Activated CD4-positive, alpha-beta memory T cell treated with anti-CD3 and anti-CD28 coated beads for 36 hours (primary cell): ENCODE data around the gene HLA-DMB. TPM values are rescaled to one million over a fixed set of nuclear protein-coding genes. Genes with fewer than 3 reads are reported as not detected.

ENCODE experiments used
- CTCF ChIA-PET: fragments of 350-600 bp; sonication (Branson Sonifier 250); formaldehyde crosslinking; loops from one replicate; lab custom pipeline; 2021; ENCODE audit warnings: antibody characterized with exemption, inconsistent platforms; lab: Charles Lee
- POLR2A ChIA-PET: fragments of 350-600 bp; sonication (Branson Sonifier 250); formaldehyde crosslinking; loops from one replicate; lab custom pipeline; 2021; ENCODE audit warnings: antibody characterized with exemption; lab: Charles Lee
- DNase-seq: peaks from one replicate; pipeline ENCODE4 v3.0.0-alpha.2; 2020
- H3K27ac Mint-ChIP-seq: one replicate; pipeline ENCODE4 v1.8.0; 2021; ENCODE audit warnings: mixed read lengths
- H3K27me3 Mint-ChIP-seq: one replicate; pipeline ENCODE4 v1.8.0; 2021; ENCODE audit warnings: mixed read lengths
- H3K36me3 Mint-ChIP-seq: one replicate; pipeline ENCODE4 v1.8.0; 2021; ENCODE audit warnings: mixed read lengths
- H3K4me1 Mint-ChIP-seq: one replicate; pipeline ENCODE4 v1.8.0; 2021; ENCODE audit warnings: low read depth, mixed read lengths
- H3K4me3 Mint-ChIP-seq: one replicate; pipeline ENCODE4 v1.8.0; 2021; ENCODE audit warnings: mild to moderate bottlenecking, mixed read lengths
- H3K9me3 Mint-ChIP-seq: one replicate; pipeline ENCODE4 v1.8.0; 2021; ENCODE audit warnings: mixed read lengths
- intact Hi-C: fragments of 100-400 bp; cut with micrococcal nuclease; formaldehyde crosslinking; loops from one replicate; pipeline ENCODE4 v1.15.1; 2023
- total RNA-seq, 2 experiments: library from RNA; stranded (reverse); gene quantifications; one replicate each; pipeline ENCODE4 v1.2.3, GENCODE V29; 2021

Gene HLA-DMB
- total RNA-seq: 1 to 10 TPM; 1.6 to 1.9 TPM

DNA sequence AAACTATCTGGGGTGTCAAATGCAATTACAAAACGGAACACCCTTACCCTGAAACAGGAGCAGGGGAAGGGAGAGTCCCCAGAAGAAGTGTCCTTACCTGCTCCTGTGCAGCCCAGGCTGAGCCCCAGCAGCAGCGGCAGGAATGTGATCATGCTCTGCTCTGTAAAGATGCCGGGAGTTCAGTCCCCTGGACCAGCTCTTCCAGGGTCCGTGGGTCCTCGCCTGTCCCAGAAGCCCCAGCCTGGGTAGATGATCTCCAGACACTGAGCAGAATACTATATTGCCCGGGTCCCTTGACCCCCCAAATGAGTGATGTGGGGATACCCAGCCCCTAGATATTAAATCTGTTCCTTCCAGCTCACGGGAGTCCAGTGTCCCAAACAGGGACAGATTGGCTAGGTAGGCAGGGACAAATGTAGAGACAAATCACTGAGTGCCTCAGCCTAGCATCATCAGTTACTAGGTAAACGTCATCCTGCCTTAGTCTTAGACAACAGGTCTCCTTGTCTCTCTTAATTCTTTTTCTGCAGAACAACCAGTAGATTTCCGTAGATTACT lies at the start of gene HLA-DMB:
Gene HLA-DMB (minus strand): TSS at position 373 of the 558 bp plus-strand sequence. CDS start 221 bp downstream, at position 152.
- POLR2A ChIA-PET: interaction anchor here (0.6 to 5.4 kb wide), 5 partner anchors 13 to 44 kb away, joined by 3 to 59 read pairs (median 9); partner anchors contain the start of genes BRD2 and HLA-DMA
- Mint-ChIP-seq H3K27me3 (no peaks in the 10 kb centered on the region), H3K36me3 (no peaks in the 10 kb centered on the region), H3K9me3 (peaks cover 3% of the 10 kb centered on the region), H3K4me1 (peaks cover 59% of the 10 kb centered on the region), H3K27ac (peak within 1 kb of the TSS; percentile 87), H3K4me3 (peak within 1 kb of the TSS; percentile 77)
- intact Hi-C loops: loop anchor here (1.0 to 5.0 kb wide), 4 partner anchors 13 to 48 kb away; partner anchors contain the start of genes BRD2 and HLA-DMA
- DNase-seq: peak; percentile 52
- CTCF ChIA-PET: interaction anchor here (0.9 to 13.1 kb wide), 13 partner anchors 8 to 308 kb away, joined by 3 to 384 read pairs (median 9); partner anchors contain the start of genes BRD2, HLA-DMA and TAP2

DNA sequence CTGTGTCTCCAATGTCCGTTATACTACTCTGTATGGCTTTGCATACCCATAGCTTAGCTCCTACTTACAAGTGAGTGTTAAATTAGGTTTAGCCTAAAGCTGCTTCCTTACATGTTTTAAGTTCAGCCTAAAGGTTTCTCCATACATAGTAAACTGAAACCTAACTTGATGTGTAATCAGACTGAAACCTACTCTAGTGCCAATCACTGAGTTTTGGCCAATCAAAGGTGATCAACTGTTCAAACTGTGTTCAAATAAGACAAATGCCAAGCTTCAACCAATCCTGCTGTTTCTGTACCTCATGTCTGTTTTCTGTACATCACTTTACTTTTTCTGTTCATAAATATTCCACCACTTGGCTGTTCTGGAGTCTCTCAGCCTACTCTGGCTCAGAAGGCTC lies 48.5 kb upstream of the HLA-DMB start:
- ChIA-PET POLR2A (interaction anchor here (1.0 kb wide), 1 partner anchor 55 kb away, joined by 3 read pairs; no protein-coding TSS in a partner anchor), CTCF (interaction anchor here (0.7 to 11.6 kb wide), 8 partner anchors 20 to 151 kb away, joined by 3 to 384 read pairs (median 4); partner anchors contain the start of genes BRD2, HLA-DMB and TAP2)
- Mint-ChIP-seq H3K27ac (no peak overlapping the region), H3K36me3 (no peaks in the 10 kb centered on the region), H3K9me3 (no peaks in the 10 kb centered on the region), H3K4me1 (peaks cover 8% of the 10 kb centered on the region), H3K27me3 (peaks cover 2% of the 10 kb centered on the region), H3K4me3 (no peak overlapping the region)
- intact Hi-C loops: no loop called here
- no peak for DNase-seq

DNA sequence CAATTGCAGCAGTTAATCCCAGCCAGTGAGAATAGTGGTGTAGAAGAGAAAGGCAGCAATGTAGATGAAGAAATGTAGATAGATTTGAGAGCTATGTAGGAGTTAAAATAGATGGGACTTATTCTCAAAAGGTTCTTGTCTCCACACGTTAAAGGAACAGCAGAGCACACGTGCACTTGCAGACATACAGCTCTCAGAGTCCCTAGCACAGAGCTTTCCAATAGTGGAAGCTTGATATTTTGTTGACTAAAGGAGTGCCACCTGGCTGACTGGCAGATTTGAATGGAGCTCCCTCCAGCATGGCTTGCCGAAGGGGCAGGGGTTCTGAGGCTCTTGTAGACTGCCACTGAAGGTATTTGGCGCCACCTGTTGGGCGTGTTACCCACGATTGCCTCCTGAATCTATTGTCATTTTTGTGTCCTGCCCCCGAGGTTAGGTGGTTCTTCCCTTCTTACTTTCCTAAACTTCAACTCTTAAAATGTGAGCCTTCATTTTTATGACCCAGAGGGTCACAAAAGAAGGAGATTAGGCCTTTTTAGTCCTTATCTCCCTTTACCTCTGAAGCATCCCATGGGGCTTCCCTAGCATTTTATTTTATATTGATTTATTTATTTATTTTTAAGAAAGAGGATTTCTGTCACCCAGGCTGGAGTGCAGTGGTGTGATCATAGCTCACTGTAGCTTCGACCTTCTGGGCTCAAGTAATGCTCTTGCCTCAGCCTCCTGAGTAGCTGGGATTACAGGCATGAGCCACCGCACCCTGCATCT lies 44.0 kb upstream of the HLA-DMB start:
- Mint-ChIP-seq H3K9me3 (no peaks in the 10 kb centered on the region), H3K27me3 (no peaks in the 10 kb centered on the region), H3K27ac (no peak overlapping the region), H3K4me1 (peaks cover 19% of the 10 kb centered on the region), H3K36me3 (peaks cover 17% of the 10 kb centered on the region), H3K4me3 (no peak overlapping the region)
- intact Hi-C loops: loop anchor here (1.0 to 2.0 kb wide), 4 partner anchors 32 to 100 kb away; partner anchors contain the start of genes HLA-DMA and HLA-DMB
- peak; percentile 93 for DNase-seq
- POLR2A ChIA-PET: interaction anchor here (0.8 to 6.7 kb wide), 5 partner anchors 14 to 146 kb away, joined by 3 to 125 read pairs (median 4); partner anchors contain the start of genes BRD2 and TAP2
- CTCF ChIA-PET: interaction anchor here (0.6 to 11.6 kb wide), 57 partner anchors 8 to 883 kb away, joined by 3 to 384 read pairs (median 7); partner anchors contain the start of genes BRD2, HLA-DMA, HLA-DMB and HLA-DPA1

GRCh38 chr6:32983964-32984621 lies 43.3 kb upstream of the HLA-DMB start:
- peaks cover 23% of the 10 kb centered on the region for H3K36me3 Mint-ChIP-seq
- POLR2A ChIA-PET: interaction anchor here (0.8 to 6.7 kb wide), 6 partner anchors 13 to 146 kb away, joined by 3 to 125 read pairs (median 4); partner anchors contain the start of genes BRD2 and TAP2
- intact Hi-C loops: loop anchor here (1.0 to 2.0 kb wide), 4 partner anchors 31 to 99 kb away; partner anchors contain the start of genes HLA-DMA and HLA-DMB
- CTCF ChIA-PET: interaction anchor here (0.6 to 11.6 kb wide), 55 partner anchors 9 to 288 kb away, joined by 3 to 384 read pairs (median 7); partner anchors contain the start of genes BRD2, HLA-DMA, HLA-DMB and HLA-DPA1
- H3K27ac Mint-ChIP-seq: no peak overlapping the region
- no peaks in the 10 kb centered on the region for H3K27me3 Mint-ChIP-seq
- DNase-seq: no peak
- H3K4me3 Mint-ChIP-seq: no peak overlapping the region
- H3K9me3 Mint-ChIP-seq: no peaks in the 10 kb centered on the region
- H3K4me1 Mint-ChIP-seq: peaks cover 19% of the 10 kb centered on the region

- DNase-seq: no peak
- Mint-ChIP-seq H3K36me3 (peaks cover 29% of the 10 kb centered on the region), H3K27me3 (no peaks in the 10 kb centered on the region), H3K27ac (no peak overlapping the region), H3K4me1 (peaks cover 22% of the 10 kb centered on the region), H3K4me3 (no peak overlapping the region), H3K9me3 (no peaks in the 10 kb centered on the region)
- POLR2A ChIA-PET: interaction anchor here (1.2 to 6.7 kb wide), 3 partner anchors 12 to 138 kb away, joined by 3 to 125 read pairs (median 4); partner anchors contain the start of gene BRD2
- CTCF ChIA-PET: interaction anchor here (1.1 to 11.6 kb wide), 18 partner anchors 9 to 156 kb away, joined by 3 to 384 read pairs (median 18); partner anchors contain the start of genes BRD2, HLA-DMA, HLA-DMB and HLA-DPA1
- intact Hi-C loops: no loop called here
These were observed 42.6 kb upstream of the HLA-DMB start for GRCh38 chr6:32983493-32983848.

- Mint-ChIP-seq H3K9me3 (no peaks in the 10 kb centered on the region), H3K27me3 (no peaks in the 10 kb centered on the region), H3K27ac (no peak overlapping the region), H3K4me3 (no peak overlapping the region), H3K36me3 (peaks cover 35% of the 10 kb centered on the region), H3K4me1 (peaks cover 27% of the 10 kb centered on the region)
- intact Hi-C loops: no loop called here
- no peak for DNase-seq
- POLR2A ChIA-PET: interaction anchor here (1.2 to 6.7 kb wide), 3 partner anchors 12 to 138 kb away, joined by 3 to 125 read pairs (median 4); partner anchors contain the start of gene BRD2
- CTCF ChIA-PET: interaction anchor here (1.4 to 11.6 kb wide), 12 partner anchors 14 to 145 kb away, joined by 4 to 384 read pairs (median 40); partner anchors contain the start of genes BRD2, HLA-DMA, HLA-DMB and HLA-DPA1
These were observed 42.1 kb upstream of the HLA-DMB start for GRCh38 chr6:32982702-32983492.

- H3K36me3 Mint-ChIP-seq: peaks cover 42% of the 10 kb centered on the region
- H3K9me3 Mint-ChIP-seq: no peaks in the 10 kb centered on the region
- H3K27me3 Mint-ChIP-seq: no peaks in the 10 kb centered on the region
- CTCF ChIA-PET: interaction anchor here (0.9 to 11.6 kb wide), 5 partner anchors 13 to 144 kb away, joined by 3 to 384 read pairs (median 108); partner anchors contain the start of genes BRD2, HLA-DMB and TAP2
- intact Hi-C loops: no loop called here
- peaks cover 34% of the 10 kb centered on the region for H3K4me1 Mint-ChIP-seq
- H3K4me3 Mint-ChIP-seq: no peak overlapping the region
- no peak for DNase-seq
- H3K27ac Mint-ChIP-seq: no peak overlapping the region
- POLR2A ChIA-PET: interaction anchor here (6.7 kb wide), 1 partner anchor 11 kb away, joined by 125 read pairs; the partner anchor contains the start of gene BRD2
These were observed 41.4 kb upstream of the HLA-DMB start for GRCh38 chr6:32982084-32982701.

GRCh38 chr6:32980488-32981038 lies 39.7 kb upstream of the HLA-DMB start:
- DNase-seq: no peak
- no peak overlapping the region for H3K4me3 Mint-ChIP-seq
- intact Hi-C loops: no loop called here
- ChIA-PET CTCF (interaction anchor here (0.6 to 11.6 kb wide), 8 partner anchors 11 to 141 kb away, joined by 3 to 384 read pairs (median 4); partner anchors contain the start of genes BRD2, HLA-DMA and HLA-DMB), POLR2A (interaction anchor here (0.9 to 6.7 kb wide), 4 partner anchors 10 to 142 kb away, joined by 3 to 125 read pairs (median 3); partner anchors contain the start of genes BRD2 and TAP2)
- no peaks in the 10 kb centered on the region for H3K9me3 Mint-ChIP-seq
- H3K36me3 Mint-ChIP-seq: peaks cover 58% of the 10 kb centered on the region
- H3K27me3 Mint-ChIP-seq: no peaks in the 10 kb centered on the region
- peaks cover 50% of the 10 kb centered on the region for H3K4me1 Mint-ChIP-seq
- H3K27ac Mint-ChIP-seq: no peak overlapping the region

DNA sequence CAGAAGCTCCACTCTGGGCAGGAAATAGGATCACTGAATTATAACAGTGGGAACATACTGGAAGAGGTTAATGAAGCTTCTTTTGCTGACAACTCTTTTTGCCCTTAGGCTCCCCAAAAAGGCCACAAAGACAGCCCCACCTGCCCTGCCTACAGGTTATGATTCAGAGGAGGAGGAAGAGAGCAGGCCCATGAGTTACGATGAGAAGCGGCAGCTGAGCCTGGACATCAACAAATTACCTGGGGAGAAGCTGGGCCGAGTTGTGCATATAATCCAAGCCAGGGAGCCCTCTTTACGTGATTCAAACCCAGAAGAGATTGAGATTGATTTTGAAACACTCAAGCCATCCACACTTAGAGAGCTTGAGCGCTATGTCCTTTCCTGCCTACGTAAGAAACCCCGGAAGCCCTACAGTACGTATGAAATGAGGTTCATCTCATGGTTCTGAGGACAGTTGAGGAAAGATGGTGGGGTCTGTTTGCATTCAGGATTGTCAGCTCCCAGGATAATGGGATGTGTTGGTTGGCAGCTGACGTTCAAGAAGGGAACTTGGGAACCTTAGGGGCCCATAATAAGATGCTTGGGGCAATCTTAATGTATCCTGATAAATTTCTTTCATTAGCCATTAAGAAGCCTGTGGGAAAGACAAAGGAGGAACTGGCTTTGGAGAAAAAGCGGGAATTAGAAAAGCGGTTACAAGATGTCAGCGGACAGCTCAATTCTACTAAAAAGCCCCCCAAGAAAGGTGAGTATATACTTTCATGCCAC lies 39.1 kb upstream of the HLA-DMB start:
- intact Hi-C loops: loop anchor here (10.0 kb wide), 1 partner anchor 1005 kb away; the partner anchor contains the start of gene DXO
- ChIA-PET CTCF (interaction anchor here (0.8 to 11.6 kb wide), 5 partner anchors 11 to 112 kb away, joined by 3 to 384 read pairs (median 26); partner anchors contain the start of genes BRD2, HLA-DMA and HLA-DMB), POLR2A (interaction anchor here (0.9 to 6.7 kb wide), 3 partner anchors 9 to 142 kb away, joined by 3 to 125 read pairs (median 3); partner anchors contain the start of genes BRD2 and TAP2)
- H3K9me3 Mint-ChIP-seq: no peaks in the 10 kb centered on the region
- no peak overlapping the region for H3K4me3 Mint-ChIP-seq
- H3K27ac Mint-ChIP-seq: peak overlapping the region; percentile 38
- no peaks in the 10 kb centered on the region for H3K27me3 Mint-ChIP-seq
- peaks cover 65% of the 10 kb centered on the region for H3K36me3 Mint-ChIP-seq
- DNase-seq: no peak
- peaks cover 56% of the 10 kb centered on the region for H3K4me1 Mint-ChIP-seq
